CD4-positive, alpha-beta T cell treated with Interleukin-6 at 100 ng/mL for 8 hours (primary cell): Measurements from ENCODE around the gene SFMBT1.
A peak's percentile ranks its signal among the peaks of the same experiment; 100 is the strongest.

Experiments used
- DNase-seq: peaks from one replicate; pipeline ENCODE4 v3.0.0-alpha.2; 2020; ENCODE audit warnings: mixed read lengths, low spot score

Gene SFMBT1

DNA sequence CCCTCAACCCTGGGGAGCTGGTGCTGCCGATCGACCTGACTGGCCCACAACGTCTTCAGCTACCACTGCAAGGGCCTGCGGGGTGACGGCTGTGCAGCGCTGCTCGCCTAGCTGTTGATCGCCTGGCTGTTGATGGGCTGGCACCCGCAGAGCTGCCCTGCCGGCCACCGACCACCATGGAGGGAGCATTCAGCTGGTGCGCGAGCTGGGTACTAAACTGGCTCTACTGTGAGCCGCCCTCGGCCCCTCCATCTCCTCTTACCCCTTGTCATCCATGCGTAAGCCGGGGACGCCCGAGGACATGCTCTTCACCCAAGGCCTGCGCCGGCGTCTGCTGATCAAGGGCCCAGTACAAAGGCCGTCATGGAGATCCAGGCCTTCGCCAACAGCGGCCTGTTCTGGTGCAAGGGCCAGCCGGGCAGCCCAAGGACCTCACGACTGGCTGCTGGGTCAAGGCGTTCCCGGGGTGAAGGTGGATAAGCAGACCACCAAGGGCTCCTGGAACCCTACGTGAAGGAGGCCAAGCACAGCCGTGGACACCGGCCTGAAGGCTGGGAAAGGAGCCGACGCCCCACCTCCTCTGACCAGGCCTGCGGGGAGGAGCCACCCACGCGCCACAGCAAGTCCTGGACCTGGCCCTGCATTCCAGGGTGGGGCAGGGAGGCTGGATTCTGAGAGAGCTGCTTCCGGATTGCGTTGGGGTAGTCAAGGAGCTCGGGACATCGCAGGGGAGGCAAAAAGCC lies 46.9 kb downstream of the SFMBT1 start:
- no peak for DNase-seq

DNA sequence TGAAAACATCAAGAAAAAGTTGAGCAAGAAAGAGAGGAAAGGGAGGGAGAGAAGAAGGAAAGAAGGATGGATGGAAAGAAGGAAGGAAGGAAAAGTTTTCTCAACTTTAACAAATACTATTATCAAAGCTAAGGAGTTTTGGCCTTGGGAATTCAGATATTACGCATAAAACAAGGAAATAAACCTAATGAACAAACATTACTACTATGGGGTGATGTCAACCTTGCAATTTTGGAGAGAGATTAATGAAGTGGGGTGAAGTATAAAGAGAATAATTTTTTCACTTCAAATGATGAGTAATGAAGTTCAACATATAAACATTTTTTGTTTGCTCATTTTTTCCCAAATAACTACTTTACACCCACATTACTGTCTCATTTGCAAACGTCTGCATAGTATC lies 55.2 kb downstream of the SFMBT1 start:
- DNase-seq: no peak

DNA sequence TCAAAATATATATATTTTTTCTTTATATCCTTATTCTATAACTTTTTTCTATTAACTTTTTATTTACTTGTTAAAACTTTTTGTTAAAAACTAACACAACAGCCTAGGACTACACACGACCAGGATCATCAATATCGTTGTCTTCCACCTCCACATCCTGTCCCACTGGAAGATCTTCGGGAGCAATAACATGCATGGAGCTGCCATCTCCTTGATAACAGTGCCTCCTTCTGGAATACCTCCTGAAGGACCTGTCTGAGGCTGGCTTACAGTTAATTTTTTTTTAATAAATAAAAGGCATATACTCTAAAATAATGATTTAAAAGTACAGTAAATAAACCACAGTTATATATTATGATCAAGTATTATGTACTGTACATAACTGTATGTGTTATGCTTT lies 58.9 kb downstream of the SFMBT1 start:
- DNase-seq: no peak

DNA sequence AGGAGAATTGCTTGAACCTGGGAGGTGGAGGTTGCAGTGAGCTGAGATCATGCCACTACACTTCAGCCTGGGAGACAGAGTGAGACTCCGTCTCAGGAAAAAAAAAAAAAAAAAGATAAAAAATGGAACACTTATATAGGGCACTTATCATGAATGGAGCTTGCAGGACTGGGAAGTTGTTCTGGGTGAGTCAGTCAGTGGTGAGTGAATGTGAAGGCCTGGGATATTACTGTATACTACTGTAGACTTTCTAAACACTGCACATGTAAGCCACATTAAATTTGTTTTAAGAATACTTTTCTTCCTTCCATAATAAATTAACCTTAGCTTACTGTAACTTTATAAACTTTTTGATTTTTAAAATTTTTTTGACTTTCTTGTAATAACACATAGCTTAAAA lies 59.8 kb downstream of the SFMBT1 start:
- no peak for DNase-seq

DNA sequence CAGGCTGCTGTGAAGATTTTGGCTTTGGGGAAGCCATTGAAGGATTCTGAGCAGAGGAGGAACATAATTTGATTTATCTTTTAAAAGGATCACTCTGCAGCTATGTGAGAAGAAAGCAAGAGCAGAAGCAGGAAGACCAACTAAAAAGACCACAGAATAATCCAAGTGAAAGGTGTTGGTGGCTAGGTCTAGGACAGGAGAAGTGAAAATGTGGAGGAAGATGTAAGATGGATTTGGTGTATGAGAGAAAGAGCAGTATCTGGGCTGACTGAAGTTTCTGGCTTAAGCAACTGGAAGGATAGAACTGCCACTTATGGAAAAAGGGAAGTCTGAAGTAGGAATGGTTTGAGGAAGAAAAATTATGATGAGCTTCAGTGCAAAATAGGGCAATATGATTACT lies 62.0 kb downstream of the SFMBT1 start:
- DNase-seq: no peak

DNA sequence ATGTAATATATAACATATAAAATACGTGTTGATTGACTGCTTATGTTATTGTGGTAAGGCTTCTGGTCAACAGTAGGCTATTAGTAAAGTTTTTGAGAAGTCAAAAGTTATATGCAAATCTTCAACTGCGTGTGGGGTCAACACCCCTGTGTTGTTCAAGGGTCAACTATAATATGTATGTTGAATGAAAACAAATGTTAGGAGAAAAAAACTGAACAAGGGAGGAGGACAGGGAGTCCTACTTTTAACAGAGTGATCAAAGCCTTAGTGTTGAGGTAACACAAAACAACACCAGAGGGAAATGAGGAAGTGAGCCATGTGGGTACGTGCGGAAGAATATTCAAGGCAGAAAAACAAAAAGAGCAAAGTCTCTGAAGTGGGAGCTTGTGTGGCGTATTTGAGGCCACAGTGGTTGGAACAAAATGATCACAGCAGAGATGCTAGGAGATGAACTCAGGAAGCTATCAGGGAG lies 62.5 kb downstream of the SFMBT1 start:
- peak; percentile 71 for DNase-seq

DNA sequence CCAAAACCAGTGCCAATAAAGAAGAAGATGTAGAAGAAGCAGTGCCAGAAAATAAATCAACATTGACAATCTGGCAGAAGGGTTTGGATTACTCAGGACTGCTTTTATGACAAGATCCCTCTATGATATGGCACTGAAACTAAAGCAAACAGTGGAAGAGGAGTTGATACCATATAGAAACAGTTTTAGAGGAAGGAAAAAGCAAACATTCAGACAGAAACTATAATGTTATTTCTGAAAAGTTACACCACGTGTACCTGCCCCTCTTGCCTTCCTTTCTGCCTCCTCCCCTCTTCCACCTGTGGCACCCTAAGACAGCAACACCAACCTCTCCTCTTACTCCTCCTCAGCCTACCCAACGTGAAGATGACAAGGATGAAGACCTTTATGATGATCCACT lies 63.0 kb downstream of the SFMBT1 start:
- DNase-seq: no peak

DNA sequence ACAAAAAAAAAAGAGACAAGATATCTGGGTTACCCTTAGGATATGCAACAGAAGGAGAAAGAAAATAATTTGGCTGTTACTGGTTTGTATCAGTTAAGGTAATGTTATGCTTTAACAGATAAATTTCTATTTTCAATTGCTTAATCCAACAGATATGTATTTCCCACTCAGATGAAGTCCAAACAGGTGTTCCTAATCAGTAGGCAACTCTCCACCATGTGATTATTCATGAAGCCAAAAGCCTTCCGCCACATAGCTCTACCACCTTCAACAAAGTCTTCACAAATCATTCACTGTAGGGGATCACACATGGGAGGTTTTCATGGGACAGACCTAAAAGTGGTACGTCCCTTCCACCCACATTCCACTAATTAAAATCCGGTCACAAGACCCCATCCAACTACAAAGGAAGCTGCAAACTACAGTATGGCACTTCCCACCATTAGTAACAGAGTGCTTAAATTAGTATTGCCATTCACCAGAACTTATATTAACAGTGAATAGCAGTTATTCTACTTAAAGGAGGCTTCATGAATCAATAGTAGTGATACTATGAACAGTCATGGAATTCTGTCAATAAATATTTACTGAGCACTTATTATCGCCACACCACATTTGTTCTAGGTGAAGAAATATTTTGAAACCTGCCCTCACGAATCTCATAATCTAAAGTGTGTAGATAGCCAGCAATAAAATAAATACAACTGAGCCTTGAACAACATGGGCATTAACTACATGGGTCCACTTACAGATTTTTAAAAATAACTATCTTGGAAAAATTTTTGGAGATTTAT lies 66.5 kb downstream of the SFMBT1 start:
- DNase-seq: no peak

DNA sequence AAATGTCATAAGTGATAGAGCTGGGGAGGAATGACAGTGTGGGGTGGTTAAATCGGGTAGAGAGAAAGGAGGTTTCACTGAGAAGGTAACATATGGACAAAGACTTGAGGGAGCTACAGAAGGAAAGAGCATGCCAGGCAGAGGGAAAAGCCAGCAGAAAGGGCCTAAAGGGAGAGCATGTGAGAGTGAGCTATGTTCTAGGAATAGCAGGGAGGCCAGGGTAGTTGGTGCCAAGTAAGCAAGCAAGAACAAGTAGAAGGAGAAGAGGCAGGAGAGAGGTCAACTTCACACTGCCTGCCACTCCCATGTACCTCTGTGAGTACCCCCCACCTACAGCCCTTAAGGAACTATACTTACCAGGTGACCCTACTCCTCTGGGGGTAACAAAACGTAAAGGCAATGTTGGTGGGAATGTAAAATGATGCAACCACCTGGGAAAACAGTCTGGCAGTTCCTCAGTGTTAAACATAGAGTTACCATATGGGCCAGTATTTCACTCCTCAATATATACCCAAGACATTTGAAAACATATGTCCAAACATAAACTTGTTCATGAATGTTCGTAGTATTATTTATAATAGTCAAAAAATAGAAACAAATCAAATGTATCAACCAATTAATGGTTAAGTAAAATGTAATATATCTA lies 67.6 kb downstream of the SFMBT1 start:
- no peak for DNase-seq

DNA sequence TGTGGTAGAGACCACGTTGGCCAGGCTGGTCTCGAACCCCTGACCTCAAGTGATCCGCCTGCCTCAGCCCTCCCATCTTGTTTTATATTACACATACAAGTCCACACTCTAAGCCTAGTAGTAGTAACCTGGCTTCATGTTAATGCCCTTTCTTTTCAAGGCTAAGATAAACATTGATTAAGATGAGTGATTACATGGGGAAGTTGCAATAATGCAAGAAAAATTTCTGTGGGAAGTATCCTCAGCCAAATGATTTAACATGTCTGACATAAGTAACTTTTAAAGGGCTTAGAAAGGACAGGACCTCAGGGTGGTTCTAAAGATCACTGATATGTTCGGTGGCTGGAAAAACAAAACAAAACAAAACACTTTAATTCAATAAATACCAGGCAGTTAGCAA lies 72.1 kb downstream of the SFMBT1 start:
- DNase-seq: no peak

DNA sequence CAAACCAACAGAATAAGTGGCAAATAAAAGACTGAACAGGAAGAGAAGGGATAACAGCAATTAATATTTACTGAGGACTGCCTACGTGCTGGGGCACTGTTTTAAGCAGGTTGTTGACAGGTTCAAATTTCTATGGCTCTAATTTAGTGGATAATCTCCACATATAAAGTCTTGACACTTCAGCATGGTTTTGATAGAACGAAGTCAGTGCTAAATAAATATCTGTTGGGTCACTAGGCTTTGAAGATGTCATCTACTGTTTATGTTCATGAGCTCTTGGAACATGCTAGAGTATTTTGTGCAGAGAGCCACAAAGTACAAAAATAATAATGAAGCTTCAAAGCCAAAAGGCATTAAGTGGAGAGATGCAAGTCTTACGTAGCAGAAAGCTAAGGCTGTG lies 74.0 kb downstream of the SFMBT1 start:
- no peak for DNase-seq

DNA sequence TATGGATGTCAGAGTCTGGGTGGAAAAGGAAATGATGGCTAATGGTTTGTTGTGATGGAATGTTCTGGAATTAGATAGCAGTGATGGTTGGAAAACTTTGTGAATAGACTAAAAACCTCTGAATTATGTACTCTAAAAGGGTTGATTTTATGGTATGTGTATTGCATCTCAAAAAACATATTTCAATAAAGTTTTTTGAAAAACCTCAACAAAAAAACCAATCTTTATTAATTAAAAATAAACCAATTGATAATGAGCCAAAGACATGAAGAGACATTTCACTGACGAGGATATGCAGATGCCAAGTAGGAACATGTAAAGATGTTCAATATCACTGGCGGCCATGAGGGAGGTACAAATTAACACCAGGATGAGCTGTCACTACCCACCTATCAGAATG lies 78.5 kb downstream of the SFMBT1 start:
- no peak for DNase-seq

DNA sequence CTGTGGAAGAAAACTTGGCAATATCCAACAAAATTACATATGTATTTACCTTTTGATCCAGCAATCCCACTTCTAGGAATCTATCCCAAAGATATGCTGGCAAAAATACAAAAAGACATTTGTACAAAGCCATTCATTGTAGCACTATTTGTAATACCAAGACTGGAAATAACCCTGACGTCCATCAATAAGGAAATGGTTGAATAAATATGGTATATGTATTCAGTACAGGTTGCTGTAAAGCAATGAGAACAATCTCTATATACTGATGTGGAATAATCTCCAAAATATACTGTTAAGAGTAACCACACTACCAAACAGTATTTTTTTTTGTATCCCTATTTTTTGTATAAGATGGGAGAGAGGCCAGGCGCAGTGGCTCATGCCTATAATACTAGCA lies 83.7 kb downstream of the SFMBT1 start:
- DNase-seq: no peak

DNA sequence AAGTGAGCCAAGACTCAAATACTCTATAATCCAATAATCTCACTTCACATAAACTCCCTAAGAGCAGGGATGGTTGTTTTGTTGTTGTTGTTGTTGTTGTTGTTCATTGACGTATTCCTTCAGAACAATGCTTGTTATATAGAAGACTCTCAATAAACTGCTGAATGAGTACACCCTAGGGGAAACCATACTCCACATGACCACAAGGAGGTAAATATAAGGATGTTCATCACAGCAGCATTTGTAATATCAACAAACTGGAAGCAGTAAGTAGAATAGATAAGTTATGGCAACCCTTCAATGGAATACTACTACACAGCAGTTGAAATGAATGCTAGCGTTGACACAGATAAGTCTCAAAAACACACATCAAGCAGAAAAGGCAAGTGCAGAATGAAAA lies 86.1 kb downstream of the SFMBT1 start:
- DNase-seq: no peak

DNA sequence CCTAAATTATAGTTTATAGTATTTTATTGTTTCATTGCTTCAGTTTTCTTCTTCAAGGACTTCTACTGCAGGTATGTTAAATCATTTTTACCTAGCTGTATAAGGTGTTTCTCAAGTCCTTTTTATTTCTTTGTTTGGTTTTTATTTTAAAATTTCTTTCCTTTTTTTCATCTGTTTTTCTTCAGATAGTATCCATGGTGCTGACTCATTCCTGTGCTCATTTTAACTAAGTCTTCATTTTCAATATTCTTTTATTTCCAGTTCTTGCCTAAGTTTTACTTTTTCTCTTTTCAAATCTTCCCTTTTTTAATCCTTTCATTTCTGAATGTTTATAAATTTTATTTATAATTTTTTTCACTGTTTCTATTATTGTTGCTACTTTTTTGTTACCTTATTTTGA lies 106.3 kb downstream of the SFMBT1 start:
- no peak for DNase-seq

DNA sequence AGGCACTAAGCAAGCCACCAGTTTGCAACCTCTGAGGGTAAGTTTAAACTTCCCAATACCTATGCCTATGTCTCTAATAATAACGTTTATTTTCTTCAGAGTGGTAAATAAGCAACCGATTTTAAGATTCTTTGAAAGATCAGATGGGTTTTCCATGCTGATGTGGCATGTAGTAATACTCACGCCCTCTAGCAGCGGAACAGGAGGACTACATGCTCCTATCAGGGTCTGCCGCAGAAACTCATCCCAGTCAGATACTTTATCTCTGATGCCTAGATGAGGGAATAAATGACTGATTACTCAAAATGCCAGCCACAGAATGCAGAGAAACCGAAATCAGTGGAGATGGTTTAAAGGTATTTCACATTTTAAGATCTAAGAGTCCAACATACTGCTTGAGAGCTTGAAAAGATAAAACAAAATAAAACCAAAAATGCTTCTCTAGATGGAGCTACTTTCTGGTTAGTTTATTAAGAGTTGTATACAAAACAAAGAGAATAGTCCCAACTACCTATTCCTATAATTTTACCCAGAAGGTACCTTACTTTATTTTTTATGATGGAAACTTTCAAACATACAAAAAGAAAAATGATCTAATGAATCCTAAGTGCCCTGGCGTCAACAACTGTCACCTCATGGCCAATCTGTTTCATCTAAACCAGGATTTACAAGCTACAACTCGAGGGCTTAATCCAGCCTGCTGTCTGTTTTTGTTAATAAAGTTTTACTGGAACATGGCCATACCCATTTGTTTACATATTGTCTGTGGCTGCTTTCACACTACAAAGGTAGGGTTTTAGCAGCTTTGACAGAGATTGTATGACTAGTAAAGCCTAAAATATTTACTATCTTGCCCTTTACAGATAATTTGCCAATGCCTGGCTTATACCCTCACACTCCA lies 111.0 kb downstream of the SFMBT1 start:
- peak; percentile 64 for DNase-seq

DNA sequence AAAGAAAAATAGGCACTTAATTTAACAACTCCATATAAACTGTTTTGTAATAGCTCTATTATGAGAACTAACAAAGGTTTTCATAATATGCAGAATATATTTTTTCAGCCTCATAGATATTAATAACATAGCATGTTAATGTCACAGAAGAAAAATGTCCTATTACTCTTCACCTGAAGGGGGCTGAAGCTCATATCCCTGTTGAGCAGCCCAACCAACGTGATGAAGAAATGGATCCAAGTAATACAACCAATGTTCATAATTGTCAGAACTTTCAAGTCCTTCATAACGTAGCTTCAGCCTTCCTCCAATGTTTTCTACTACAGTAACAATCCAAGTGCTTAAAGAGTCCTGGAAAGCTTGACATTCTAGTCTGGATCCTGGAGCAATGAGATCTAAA lies 114.0 kb downstream of the SFMBT1 start:
- DNase-seq: no peak

DNA sequence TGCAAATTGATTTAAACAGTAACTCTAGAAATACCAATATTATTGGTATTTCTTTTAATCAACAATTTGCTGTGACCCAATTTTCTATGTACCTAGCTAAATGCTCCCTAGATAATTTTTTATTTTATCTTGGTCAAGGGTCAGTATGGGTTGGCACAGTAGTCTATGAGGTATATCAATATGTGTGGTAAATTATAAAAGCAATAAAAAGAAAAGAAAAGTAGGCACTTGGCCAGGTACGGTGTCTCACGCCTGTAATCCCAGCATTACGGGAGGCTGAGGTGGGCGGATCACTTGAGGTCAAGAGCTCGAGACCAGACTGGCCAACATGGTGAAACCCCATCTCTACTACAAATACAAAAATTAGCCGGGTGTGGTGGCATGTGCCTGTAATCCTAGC lies 114.5 kb downstream of the SFMBT1 start:
- DNase-seq: no peak

DNA sequence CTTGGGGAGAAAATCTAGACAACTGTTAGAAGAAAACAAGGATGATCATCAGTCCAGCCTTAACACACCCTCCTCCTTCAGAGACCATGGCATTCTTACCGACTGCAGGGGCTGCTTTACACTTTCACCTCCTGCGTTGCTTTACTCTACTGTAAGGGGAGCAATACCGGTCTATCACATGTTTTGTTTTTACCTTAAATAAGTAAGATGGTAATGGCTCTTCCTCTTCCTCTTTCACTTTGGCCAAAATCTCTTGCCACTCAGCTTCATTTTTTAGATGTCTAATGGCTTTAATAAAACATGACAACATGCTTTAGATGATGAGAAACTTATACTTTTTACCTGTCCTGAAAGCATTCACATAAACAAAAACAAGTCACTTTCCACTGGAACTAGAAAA lies 115.1 kb downstream of the SFMBT1 start:
- DNase-seq: no peak

DNA sequence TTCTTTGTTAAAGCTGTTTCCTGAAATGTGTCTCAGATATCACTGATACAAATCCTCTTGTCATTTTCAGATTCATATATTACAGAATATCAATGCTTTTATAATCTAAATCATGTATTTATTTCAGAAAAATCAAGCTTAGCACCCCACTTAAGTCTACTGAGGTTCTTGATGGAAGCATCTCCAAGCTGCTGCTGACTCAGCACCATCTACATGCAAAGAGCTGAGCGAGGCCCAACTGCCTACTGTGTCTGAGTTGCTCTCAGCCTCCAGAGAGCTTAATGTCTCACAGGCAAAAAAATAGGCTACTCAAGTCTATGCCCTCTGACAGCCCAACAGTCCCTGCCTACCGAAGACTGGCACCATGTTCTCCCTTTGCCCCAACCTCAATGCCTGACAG lies 119.3 kb downstream of the SFMBT1 start:
- DNase-seq: no peak

DNA sequence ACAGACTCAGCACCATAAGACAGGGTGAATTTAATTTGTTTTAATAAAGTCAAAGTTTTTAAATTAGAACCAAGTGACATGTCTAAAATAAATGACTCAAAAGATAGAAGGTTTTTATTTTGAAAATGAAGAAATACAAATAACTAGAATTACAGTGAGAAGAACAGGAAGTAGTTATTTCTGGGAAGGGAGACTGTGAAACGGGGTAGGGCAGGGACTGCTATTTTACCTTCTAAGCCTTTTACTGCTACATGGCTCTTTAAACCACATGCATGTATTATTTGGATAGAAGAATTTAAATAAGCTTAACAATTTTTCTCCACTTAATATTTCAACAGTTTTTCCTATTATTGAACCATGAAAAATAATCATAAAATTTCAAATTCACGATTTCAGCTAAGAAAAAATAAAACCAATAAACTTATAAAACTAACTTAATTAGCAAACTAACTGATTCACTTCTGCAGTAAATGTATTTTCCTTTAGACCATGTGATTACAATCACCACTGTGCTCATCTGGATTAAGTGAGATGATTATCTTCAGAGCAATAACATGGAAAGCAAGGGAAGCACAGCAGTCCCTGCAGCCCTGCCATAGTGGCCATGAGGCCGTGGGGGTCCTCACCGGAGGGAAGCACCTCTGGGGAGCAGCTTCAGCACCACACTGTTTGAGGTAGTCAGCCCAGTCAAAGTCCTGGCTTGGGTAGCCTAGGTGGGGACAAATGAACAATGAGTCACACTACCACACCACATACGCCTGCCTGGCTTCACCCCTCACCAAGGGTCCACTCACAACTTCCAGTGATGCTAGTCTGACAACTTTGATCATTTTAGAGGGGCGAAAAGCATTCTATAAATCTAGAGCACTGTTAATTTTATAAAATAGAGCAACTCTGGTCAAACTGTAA lies 120.2 kb downstream of the SFMBT1 start:
- no peak for DNase-seq
